Measurements from ENCODE around the gene C9orf50. TPM values are rescaled to one million over a fixed set of nuclear protein-coding genes. Genes with fewer than 3 reads are reported as not detected.

C9orf50 gene
- polyA plus RNA-seq, 2 donors: 0.05 TPM; not detected in 1

DNA sequence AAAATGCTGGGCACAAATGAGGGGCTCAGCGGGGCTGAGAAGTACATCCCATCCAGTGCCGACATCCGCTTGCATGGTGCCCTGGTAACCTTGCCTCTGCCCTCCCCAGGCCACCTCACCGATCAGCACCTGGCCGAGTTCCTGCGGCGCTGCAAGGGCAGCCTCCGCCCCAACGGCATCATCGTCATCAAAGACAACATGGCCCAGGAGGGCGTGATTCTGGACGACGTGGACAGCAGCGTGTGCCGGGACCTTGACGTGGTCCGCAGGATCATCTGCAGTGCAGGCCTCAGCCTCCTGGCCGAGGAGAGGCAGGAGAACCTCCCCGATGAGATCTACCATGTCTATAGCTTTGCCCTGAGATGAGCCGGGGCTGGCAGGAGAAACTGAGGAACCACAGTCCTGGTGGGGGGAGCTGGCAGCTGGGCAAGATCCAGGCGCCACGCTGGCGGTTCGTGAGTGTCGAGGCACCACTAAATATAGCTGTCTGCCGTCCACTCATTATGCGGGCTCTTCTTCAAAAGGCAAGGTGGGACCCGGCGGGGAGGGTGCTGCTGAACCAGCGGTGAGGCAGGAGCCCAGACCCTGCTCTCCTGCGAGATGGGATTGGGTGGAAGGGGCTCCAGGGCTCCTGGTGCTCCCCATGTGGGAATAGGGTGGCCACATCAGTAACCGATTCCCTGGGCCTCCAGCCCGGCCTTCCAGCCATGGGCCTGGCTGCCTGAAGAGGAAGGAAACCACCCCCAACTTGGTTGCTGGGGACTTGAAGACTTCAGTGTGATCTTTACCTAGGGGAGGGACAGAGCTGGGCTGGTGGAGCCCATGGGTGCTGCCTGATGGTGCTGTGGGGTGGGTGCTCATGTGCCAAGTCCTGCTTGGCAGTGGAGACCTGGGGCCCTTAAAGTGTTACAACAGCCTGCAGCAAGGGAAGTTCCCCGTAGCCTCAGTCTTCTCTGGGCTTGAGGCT is 14.5 kb upstream of the C9orf50 start:
- no peak overlapping the region for H3K4me3 ChIP-seq (ENCODE audit: low read depth in 1 of 2, low read length in 2 of 2)
- no peak overlapping the region for H3K27ac ChIP-seq (ENCODE audit: low read depth in 2 of 2, low read length in 1 of 2)
- H3K27me3 ChIP-seq (ENCODE audit: control insufficient read depth in 1 of 2, insufficient read depth in 2 of 2, low read length in 2 of 2): no peaks in the 10 kb centered on the region
- no peaks in the 10 kb centered on the region for H3K9me3 ChIP-seq (ENCODE audit: control insufficient read depth in 2 of 2, insufficient read depth in 1 of 2, low read depth in 1 of 2, low read length in 1 of 2)
- WGBS, 2 donors: 90 to 92% methylated on average over 34 of the region's 34 CpGs
- peaks cover 15 to 18% of the 10 kb centered on the region in 2 donors for H3K4me1 ChIP-seq (ENCODE audit: control insufficient read depth in 2 of 2, insufficient read depth in 2 of 2, low read length in 1 of 2)
- H3K36me3 ChIP-seq (ENCODE audit: control insufficient read depth in 2 of 2, insufficient read depth in 2 of 2, low read length in 1 of 2): peaks cover 19 to 57% of the 10 kb centered on the region in 2 donors

- Histone ChIP-seq H3K36me3 (ENCODE audit: control insufficient read depth in 2 of 2, insufficient read depth in 2 of 2, low read length in 1 of 2) (peaks cover 19 to 52% of the 10 kb centered on the region in 2 donors), H3K27me3 (ENCODE audit: control insufficient read depth in 1 of 2, insufficient read depth in 2 of 2, low read length in 2 of 2) (no peaks in the 10 kb centered on the region), H3K4me1 (ENCODE audit: control insufficient read depth in 2 of 2, insufficient read depth in 2 of 2, low read length in 1 of 2) (peaks cover 14 to 16% of the 10 kb centered on the region in 2 donors), H3K4me3 (ENCODE audit: low read depth in 1 of 2, low read length in 2 of 2) (no peak overlapping the region), H3K27ac (ENCODE audit: low read depth in 2 of 2, low read length in 1 of 2) (no peak overlapping the region), H3K9me3 (ENCODE audit: control insufficient read depth in 2 of 2, insufficient read depth in 1 of 2, low read depth in 1 of 2, low read length in 1 of 2) (no peaks in the 10 kb centered on the region)
- 80 to 82% methylated on average over 13 of the region's 13 CpGs for WGBS, 2 donors
Observed at GRCh38 chr9:129633848-129634247, 12.9 kb upstream of the C9orf50 start.

DNA sequence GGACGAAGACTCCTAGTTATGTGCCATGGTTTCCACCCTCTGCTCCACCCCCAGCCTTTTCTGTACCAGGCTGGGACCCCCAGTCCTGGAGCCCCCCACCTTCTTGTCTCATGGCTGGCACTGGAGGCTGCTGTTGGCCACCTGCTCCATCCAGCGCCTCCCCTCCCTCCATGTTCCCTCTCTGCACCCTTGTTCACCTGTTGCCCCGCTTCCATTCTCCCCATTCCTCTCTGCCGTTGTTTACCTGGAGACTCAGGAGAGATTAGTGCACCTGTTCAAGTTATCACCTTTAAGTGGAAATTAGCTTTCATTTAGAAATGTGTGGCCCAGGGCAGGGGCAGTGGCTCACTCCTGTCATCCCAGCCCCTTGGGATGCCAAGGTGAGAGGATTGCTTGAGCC is 12.3 kb upstream of the C9orf50 start:
- no peaks in the 10 kb centered on the region for H3K27me3 ChIP-seq (ENCODE audit: control insufficient read depth in 1 of 2, insufficient read depth in 2 of 2, low read length in 2 of 2)
- H3K4me1 ChIP-seq (ENCODE audit: control insufficient read depth in 2 of 2, insufficient read depth in 2 of 2, low read length in 1 of 2): peaks cover 16 to 17% of the 10 kb centered on the region in 2 donors
- no peak overlapping the region for H3K27ac ChIP-seq (ENCODE audit: low read depth in 2 of 2, low read length in 1 of 2)
- no peaks in the 10 kb centered on the region for H3K9me3 ChIP-seq (ENCODE audit: control insufficient read depth in 2 of 2, insufficient read depth in 1 of 2, low read depth in 1 of 2, low read length in 1 of 2)
- peaks cover 19 to 45% of the 10 kb centered on the region in 2 donors for H3K36me3 ChIP-seq (ENCODE audit: control insufficient read depth in 2 of 2, insufficient read depth in 2 of 2, low read length in 1 of 2)
- WGBS, 2 donors: 93% methylated on average over 4 of the region's 4 CpGs
- no peak overlapping the region for H3K4me3 ChIP-seq (ENCODE audit: low read depth in 1 of 2, low read length in 2 of 2)

GRCh38 chr9:129632460-129632859 is 11.6 kb upstream of the C9orf50 start:
- Histone ChIP-seq H3K36me3 (ENCODE audit: control insufficient read depth in 2 of 2, insufficient read depth in 2 of 2, low read length in 1 of 2) (peaks cover 19 to 38% of the 10 kb centered on the region in 2 donors), H3K27me3 (ENCODE audit: control insufficient read depth in 1 of 2, insufficient read depth in 2 of 2, low read length in 2 of 2) (no peaks in the 10 kb centered on the region), H3K9me3 (ENCODE audit: control insufficient read depth in 2 of 2, insufficient read depth in 1 of 2, low read depth in 1 of 2, low read length in 1 of 2) (no peaks in the 10 kb centered on the region), H3K4me1 (ENCODE audit: control insufficient read depth in 2 of 2, insufficient read depth in 2 of 2, low read length in 1 of 2) (peaks cover 20 to 21% of the 10 kb centered on the region in 2 donors), H3K4me3 (ENCODE audit: low read depth in 1 of 2, low read length in 2 of 2) (no peak overlapping the region), H3K27ac (ENCODE audit: low read depth in 2 of 2, low read length in 1 of 2) (peak overlapping the region in 1 of 2 donors; percentile 13)
- WGBS, 2 donors: 71 to 73% methylated on average over 13 of the region's 13 CpGs

- peak overlapping the region in 1 of 2 donors; percentile 10 for H3K4me3 ChIP-seq (ENCODE audit: low read depth in 1 of 2, low read length in 2 of 2)
- H3K36me3 ChIP-seq (ENCODE audit: control insufficient read depth in 2 of 2, insufficient read depth in 2 of 2, low read length in 1 of 2): peaks cover 13 to 32% of the 10 kb centered on the region in 2 donors
- WGBS, 2 donors: 45 to 60% methylated on average over 19 of the region's 19 CpGs
- H3K27ac ChIP-seq (ENCODE audit: low read depth in 2 of 2, low read length in 1 of 2): peak overlapping the region; percentile 31 to 57
- H3K4me1 ChIP-seq (ENCODE audit: control insufficient read depth in 2 of 2, insufficient read depth in 2 of 2, low read length in 1 of 2): peaks cover 20 to 25% of the 10 kb centered on the region in 2 donors
- no peaks in the 10 kb centered on the region for H3K27me3 ChIP-seq (ENCODE audit: control insufficient read depth in 1 of 2, insufficient read depth in 2 of 2, low read length in 2 of 2)
- no peaks in the 10 kb centered on the region for H3K9me3 ChIP-seq (ENCODE audit: control insufficient read depth in 2 of 2, insufficient read depth in 1 of 2, low read depth in 1 of 2, low read length in 1 of 2)
Observed at GRCh38 chr9:129631674-129632129, 10.8 kb upstream of the C9orf50 start.

DNA sequence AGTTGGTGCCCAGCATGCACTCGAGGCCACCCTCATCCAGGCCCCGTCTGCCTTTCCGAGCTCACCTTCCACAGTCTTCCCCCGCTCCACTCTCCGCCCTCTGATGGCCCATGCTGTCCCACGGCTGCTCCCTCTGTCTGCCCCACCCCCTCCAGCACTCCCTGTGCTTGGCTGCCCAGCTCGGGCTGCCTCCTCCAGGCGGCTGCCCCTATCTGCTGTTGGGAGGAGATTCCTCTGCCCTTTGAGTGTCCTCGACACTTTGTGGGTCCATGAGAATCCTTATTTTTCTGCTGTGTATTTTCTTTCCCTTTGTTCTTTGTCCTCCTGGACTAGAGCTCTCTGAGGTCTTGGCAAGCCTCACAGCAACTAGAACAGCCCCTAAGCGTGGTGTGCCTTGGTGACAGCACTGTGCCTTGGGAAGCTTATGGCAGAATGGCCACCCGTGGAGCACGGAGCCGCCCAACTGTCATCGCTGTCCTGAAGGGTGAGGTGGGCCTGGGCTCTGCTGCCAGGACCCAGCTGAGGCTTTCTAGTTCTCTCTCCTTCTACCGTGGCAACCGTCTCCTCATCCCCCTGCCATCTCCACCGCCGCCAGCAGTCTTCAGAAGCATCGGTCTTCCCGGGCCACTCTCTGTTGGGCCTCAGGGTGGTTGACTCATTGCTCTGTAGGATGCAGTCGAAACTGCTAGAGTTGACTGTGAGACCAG is 10.2 kb upstream of the C9orf50 start:
- WGBS, 2 donors: 55 to 64% methylated on average over 21 of the region's 21 CpGs
- Histone ChIP-seq H3K27ac (ENCODE audit: low read depth in 2 of 2, low read length in 1 of 2) (peak overlapping the region; percentile 26 to 31), H3K27me3 (ENCODE audit: control insufficient read depth in 1 of 2, insufficient read depth in 2 of 2, low read length in 2 of 2) (no peaks in the 10 kb centered on the region), H3K4me3 (ENCODE audit: low read depth in 1 of 2, low read length in 2 of 2) (peak overlapping the region in 1 of 2 donors; percentile 10), H3K9me3 (ENCODE audit: control insufficient read depth in 2 of 2, insufficient read depth in 1 of 2, low read depth in 1 of 2, low read length in 1 of 2) (no peaks in the 10 kb centered on the region), H3K4me1 (ENCODE audit: control insufficient read depth in 2 of 2, insufficient read depth in 2 of 2, low read length in 1 of 2) (peaks cover 20 to 27% of the 10 kb centered on the region in 2 donors), H3K36me3 (ENCODE audit: control insufficient read depth in 2 of 2, insufficient read depth in 2 of 2, low read length in 1 of 2) (peaks cover 13 to 32% of the 10 kb centered on the region in 2 donors)

GRCh38 chr9:129629251-129629820 is 8.4 kb upstream of the C9orf50 start:
- Histone ChIP-seq H3K27ac (ENCODE audit: low read depth in 2 of 2, low read length in 1 of 2) (no peak overlapping the region), H3K36me3 (ENCODE audit: control insufficient read depth in 2 of 2, insufficient read depth in 2 of 2, low read length in 1 of 2) (peaks cover 5 to 18% of the 10 kb centered on the region in 2 donors), H3K4me3 (ENCODE audit: low read depth in 1 of 2, low read length in 2 of 2) (no peak overlapping the region), H3K9me3 (ENCODE audit: control insufficient read depth in 2 of 2, insufficient read depth in 1 of 2, low read depth in 1 of 2, low read length in 1 of 2) (no peaks in the 10 kb centered on the region), H3K27me3 (ENCODE audit: control insufficient read depth in 1 of 2, insufficient read depth in 2 of 2, low read length in 2 of 2) (no peaks in the 10 kb centered on the region), H3K4me1 (ENCODE audit: control insufficient read depth in 2 of 2, insufficient read depth in 2 of 2, low read length in 1 of 2) (peaks cover 24 to 27% of the 10 kb centered on the region in 2 donors)
- 89 to 91% methylated on average over 8 of the region's 8 CpGs for WGBS, 2 donors

DNA sequence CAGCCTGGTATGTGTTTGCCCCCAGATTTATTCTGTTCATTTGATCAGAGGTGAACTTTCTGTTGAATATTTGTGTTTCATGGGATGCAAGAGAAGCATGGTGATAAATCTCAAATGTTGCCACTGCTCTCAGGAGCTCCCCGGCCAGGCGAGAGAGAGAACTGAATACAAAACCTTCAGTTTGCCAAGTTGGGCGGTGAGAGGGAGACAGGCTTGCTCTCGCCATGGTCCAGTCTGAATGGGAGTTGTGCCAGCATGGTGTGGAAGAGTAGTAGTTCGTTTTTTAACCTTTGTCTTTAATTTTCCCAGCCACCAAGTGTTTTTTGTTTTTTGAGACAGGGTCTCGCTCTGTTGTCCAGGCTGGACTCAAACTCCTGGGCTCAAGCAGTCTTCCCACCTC is 7.8 kb upstream of the C9orf50 start:
- H3K27ac ChIP-seq (ENCODE audit: low read depth in 2 of 2, low read length in 1 of 2): no peak overlapping the region
- H3K4me1 ChIP-seq (ENCODE audit: control insufficient read depth in 2 of 2, insufficient read depth in 2 of 2, low read length in 1 of 2): peaks cover 24 to 27% of the 10 kb centered on the region in 2 donors
- WGBS, 2 donors: 67 to 72% methylated on average over 6 of the region's 6 CpGs
- H3K27me3 ChIP-seq (ENCODE audit: control insufficient read depth in 1 of 2, insufficient read depth in 2 of 2, low read length in 2 of 2): no peaks in the 10 kb centered on the region
- peaks cover 0 to 13% of the 10 kb centered on the region in 2 donors for H3K36me3 ChIP-seq (ENCODE audit: control insufficient read depth in 2 of 2, insufficient read depth in 2 of 2, low read length in 1 of 2)
- no peaks in the 10 kb centered on the region for H3K9me3 ChIP-seq (ENCODE audit: control insufficient read depth in 2 of 2, insufficient read depth in 1 of 2, low read depth in 1 of 2, low read length in 1 of 2)
- peak overlapping the region in 1 of 2 donors; percentile 4 for H3K4me3 ChIP-seq (ENCODE audit: low read depth in 1 of 2, low read length in 2 of 2)

All from esophagus (tissue), 2 donors.